ENCODE data around the gene PDE3B. TPM values are rescaled to one million over a fixed set of nuclear protein-coding genes. Genes with fewer than 3 reads are reported as not detected.

The PDE3B gene
- total RNA-seq, 1 donor from 2014 or later: 4.0 TPM

DNA sequence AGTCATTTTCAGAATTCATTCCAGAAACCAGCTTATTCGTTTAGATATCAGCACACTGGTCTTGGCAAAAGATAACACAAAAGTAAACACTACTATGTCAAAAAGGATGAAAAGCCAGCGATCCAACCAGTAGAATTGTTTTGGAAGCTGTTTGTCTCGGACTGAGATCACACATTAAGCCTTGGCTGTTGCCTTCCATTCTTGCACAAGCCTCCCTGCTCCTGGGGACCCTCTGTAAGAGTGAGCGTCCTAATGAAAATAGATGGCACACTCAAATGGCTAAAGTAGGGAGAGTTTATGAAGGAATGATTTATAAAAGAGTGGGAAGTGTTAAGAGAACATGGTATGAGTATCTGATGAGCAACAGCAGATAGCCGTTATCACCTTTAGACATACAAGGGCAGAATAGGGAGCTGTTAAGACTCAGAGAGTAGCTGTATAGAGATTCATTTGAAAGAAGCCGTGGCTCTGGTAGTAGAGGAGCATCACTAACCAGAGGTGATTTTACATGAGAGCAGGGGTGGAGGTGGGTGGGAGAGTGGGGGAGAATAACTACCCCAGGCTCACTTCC, 25.2 kb downstream of the PDE3B start:
- TF ChIP-seq, protein P1, sequence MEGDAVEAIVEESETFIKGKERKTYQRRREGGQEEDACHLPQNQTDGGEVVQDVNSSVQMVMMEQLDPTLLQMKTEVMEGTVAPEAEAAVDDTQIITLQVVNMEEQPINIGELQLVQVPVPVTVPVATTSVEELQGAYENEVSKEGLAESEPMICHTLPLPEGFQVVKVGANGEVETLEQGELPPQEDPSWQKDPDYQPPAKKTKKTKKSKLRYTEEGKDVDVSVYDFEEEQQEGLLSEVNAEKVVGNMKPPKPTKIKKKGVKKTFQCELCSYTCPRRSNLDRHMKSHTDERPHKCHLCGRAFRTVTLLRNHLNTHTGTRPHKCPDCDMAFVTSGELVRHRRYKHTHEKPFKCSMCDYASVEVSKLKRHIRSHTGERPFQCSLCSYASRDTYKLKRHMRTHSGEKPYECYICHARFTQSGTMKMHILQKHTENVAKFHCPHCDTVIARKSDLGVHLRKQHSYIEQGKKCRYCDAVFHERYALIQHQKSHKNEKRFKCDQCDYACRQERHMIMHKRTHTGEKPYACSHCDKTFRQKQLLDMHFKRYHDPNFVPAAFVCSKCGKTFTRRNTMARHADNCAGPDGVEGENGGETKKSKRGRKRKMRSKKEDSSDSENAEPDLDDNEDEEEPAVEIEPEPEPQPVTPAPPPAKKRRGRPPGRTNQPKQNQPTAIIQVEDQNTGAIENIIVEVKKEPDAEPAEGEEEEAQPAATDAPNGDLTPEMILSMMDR (IDR thresholded peaks at IDR 0.05; ENCODE audit: unreplicated experiment): no peak
- H3K36me3 Mint-ChIP-seq (ENCODE audit: low read depth, unreplicated experiment): peaks cover 3% of the 10 kb centered on the region
- H3K4me3 Mint-ChIP-seq (ENCODE audit: unreplicated experiment): no peak overlapping the region
- DNase-seq (ENCODE audit: low spot score): no peak
- H3K9me3 Mint-ChIP-seq (ENCODE audit: unreplicated experiment): no peaks in the 10 kb centered on the region
- H3K27me3 Mint-ChIP-seq (ENCODE audit: unreplicated experiment): peaks cover 2% of the 10 kb centered on the region
- H3K27ac Mint-ChIP-seq (ENCODE audit: unreplicated experiment): no peak overlapping the region
- no peaks in the 10 kb centered on the region for H3K4me1 Mint-ChIP-seq (ENCODE audit: unreplicated experiment)

DNA sequence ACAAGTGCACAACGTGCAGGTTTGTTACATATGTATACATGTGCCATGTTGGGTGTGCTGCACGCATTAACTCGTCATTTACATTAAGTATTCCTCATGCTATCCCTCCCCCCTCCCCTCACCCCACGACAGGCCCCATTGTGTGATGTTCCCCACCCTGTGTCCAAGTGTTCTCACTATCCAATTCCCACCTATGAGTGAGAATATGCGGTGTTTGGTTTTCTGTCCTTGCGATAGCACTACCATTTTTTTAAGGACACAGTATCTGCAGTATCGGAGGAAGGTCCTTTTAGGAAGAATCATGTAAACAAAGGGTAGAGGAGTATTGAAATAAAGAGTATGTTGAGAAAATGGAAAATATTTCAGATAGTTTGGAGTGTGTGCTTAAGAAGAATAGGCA, 25.9 kb downstream of the PDE3B start:
- TF ChIP-seq, protein P1 (IDR thresholded peaks at IDR 0.05; ENCODE audit: unreplicated experiment): no peak
- Mint-ChIP-seq H3K27ac (ENCODE audit: unreplicated experiment) (no peak overlapping the region), H3K4me1 (ENCODE audit: unreplicated experiment) (peaks cover 3% of the 10 kb centered on the region), H3K27me3 (ENCODE audit: unreplicated experiment) (peaks cover under 1% of the 10 kb centered on the region), H3K36me3 (ENCODE audit: low read depth, unreplicated experiment) (no peaks in the 10 kb centered on the region), H3K4me3 (ENCODE audit: unreplicated experiment) (no peak overlapping the region), H3K9me3 (ENCODE audit: unreplicated experiment) (no peaks in the 10 kb centered on the region)
- DNase-seq (ENCODE audit: low spot score): no peak

DNA sequence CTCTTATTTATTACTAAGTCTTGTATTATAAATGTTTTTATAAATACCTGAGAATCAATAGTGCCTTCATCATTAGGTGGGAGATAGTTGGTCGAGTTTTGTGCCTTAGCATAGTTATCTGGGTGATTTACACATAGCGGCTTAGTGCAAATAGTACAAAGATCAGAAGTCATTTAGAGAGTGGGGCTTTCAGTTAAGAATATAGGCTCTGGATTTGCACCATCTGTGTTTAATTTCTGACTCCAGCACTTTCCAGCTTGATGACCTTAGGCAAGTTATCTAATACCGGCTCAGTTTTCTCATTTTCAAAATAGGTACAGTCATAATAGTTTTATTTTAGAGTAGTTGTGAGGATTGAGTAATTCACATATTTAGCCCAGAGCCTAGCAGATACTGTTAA, 26.4 kb downstream of the PDE3B start:
- no peak for DNase-seq (ENCODE audit: low spot score)
- TF ChIP-seq, protein P1 (IDR thresholded peaks at IDR 0.05; ENCODE audit: unreplicated experiment): no peak
- no peak overlapping the region for H3K4me3 Mint-ChIP-seq (ENCODE audit: unreplicated experiment)
- H3K9me3 Mint-ChIP-seq (ENCODE audit: unreplicated experiment): no peaks in the 10 kb centered on the region
- no peaks in the 10 kb centered on the region for H3K27me3 Mint-ChIP-seq (ENCODE audit: unreplicated experiment)
- peaks cover 3% of the 10 kb centered on the region for H3K4me1 Mint-ChIP-seq (ENCODE audit: unreplicated experiment)
- H3K27ac Mint-ChIP-seq (ENCODE audit: unreplicated experiment): no peak overlapping the region
- H3K36me3 Mint-ChIP-seq (ENCODE audit: low read depth, unreplicated experiment): no peaks in the 10 kb centered on the region

DNA sequence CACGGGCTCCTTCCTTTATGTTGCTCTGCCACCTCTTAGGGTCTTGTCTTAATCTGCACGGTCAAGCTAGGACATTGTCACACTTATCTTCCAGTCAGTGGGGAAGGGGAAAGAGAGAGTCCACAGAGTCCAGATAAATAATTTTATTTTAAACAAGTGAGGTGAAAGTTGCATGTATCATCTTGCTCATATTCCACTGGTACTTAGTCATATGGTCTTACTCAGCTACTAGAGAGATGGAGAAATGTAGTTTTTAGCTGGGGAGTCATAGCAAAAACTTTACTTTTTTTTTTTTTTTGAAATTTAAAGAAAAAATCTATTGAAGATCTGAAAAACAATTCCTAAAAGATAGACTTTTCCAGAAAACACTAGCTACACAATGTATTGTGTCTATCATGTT, 29.0 kb downstream of the PDE3B start:
- Mint-ChIP-seq H3K4me1 (ENCODE audit: unreplicated experiment) (peaks cover 3% of the 10 kb centered on the region), H3K4me3 (ENCODE audit: unreplicated experiment) (no peak overlapping the region), H3K27me3 (ENCODE audit: unreplicated experiment) (no peaks in the 10 kb centered on the region), H3K36me3 (ENCODE audit: low read depth, unreplicated experiment) (no peaks in the 10 kb centered on the region), H3K27ac (ENCODE audit: unreplicated experiment) (no peak overlapping the region), H3K9me3 (ENCODE audit: unreplicated experiment) (no peaks in the 10 kb centered on the region)
- TF ChIP-seq, protein P1 (IDR thresholded peaks at IDR 0.05; ENCODE audit: unreplicated experiment): no peak
- DNase-seq (ENCODE audit: low spot score): no peak

DNA sequence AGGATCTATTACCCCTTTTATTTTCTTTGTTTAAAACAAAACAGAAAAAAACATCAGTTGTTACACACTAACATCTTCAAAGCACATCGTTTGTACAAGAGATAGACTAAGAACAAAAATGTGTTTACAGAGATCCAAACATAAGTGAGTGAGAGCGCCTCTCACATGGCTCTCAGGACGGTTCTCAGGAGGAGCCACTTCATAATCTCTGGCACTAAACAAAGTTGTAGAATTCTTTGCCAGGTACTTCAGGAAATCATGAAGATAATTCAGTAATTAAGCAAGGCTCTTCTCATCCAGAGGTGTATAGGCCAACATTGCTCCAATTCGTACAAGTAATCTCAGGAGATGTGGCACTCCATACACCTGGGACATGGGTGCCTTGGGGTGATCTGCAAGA, 29.8 kb downstream of the PDE3B start:
- DNase-seq (ENCODE audit: low spot score): no peak
- Mint-ChIP-seq H3K4me1 (ENCODE audit: unreplicated experiment) (peaks cover 3% of the 10 kb centered on the region), H3K27ac (ENCODE audit: unreplicated experiment) (no peak overlapping the region), H3K27me3 (ENCODE audit: unreplicated experiment) (no peaks in the 10 kb centered on the region), H3K4me3 (ENCODE audit: unreplicated experiment) (no peak overlapping the region), H3K36me3 (ENCODE audit: low read depth, unreplicated experiment) (no peaks in the 10 kb centered on the region), H3K9me3 (ENCODE audit: unreplicated experiment) (no peaks in the 10 kb centered on the region)
- TF ChIP-seq, protein P1 (IDR thresholded peaks at IDR 0.05; ENCODE audit: unreplicated experiment): no peak
